Measurements from ENCODE around the gene MAPKAP1. TPM values are rescaled to one million over a fixed set of nuclear protein-coding genes. Genes with fewer than 3 reads are reported as not detected.

MAPKAP1 gene
- total and polyA plus RNA-seq, 2 of the 13 experiments (the other 11 are each of a cell fraction or from before 2014, with no cell fraction given) = 45.0 to 64.3 TPM

DNA sequence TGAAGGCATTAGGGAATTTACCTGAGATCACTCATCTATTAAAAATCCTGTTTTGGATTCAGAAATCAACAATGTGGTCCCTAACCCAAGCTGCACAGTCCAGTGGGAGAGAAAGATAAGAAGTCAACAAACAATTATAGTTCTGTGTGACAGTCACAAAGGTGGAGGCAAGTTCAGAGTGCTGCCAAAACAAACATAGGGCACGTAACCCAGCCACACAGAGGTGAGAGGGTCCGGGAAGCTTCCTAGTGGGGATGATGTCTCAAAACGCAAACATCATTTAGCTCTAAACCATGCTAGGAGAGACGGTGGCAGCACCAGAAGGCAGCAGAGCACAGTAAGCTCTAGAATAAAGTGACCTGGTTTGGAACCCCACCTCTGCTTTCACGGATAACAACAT, 158.9 kb downstream of the MAPKAP1 start (continued):
- TF ChIP-seq, protein P1, sequence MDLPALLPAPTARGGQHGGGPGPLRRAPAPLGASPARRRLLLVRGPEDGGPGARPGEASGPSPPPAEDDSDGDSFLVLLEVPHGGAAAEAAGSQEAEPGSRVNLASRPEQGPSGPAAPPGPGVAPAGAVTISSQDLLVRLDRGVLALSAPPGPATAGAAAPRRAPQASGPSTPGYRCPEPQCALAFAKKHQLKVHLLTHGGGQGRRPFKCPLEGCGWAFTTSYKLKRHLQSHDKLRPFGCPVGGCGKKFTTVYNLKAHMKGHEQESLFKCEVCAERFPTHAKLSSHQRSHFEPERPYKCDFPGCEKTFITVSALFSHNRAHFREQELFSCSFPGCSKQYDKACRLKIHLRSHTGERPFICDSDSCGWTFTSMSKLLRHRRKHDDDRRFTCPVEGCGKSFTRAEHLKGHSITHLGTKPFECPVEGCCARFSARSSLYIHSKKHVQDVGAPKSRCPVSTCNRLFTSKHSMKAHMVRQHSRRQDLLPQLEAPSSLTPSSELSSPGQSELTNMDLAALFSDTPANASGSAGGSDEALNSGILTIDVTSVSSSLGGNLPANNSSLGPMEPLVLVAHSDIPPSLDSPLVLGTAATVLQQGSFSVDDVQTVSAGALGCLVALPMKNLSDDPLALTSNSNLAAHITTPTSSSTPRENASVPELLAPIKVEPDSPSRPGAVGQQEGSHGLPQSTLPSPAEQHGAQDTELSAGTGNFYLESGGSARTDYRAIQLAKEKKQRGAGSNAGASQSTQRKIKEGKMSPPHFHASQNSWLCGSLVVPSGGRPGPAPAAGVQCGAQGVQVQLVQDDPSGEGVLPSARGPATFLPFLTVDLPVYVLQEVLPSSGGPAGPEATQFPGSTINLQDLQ (CRISPR knock-in tag; IDR thresholded peaks at IDR 0.05) = no peak
- TF ChIP-seq ZSCAN12 (CRISPR knock-in tag; IDR thresholded peaks at IDR 0.05) = no peak
- TF ChIP-seq ONECUT2 (CRISPR knock-in tag; IDR thresholded peaks at IDR 0.05) = no peak
- no peak for TF ChIP-seq HBP1 (CRISPR knock-in tag; IDR thresholded peaks at IDR 0.05; ENCODE audit: low read depth)
- TF ChIP-seq U2AF1 (optimal IDR thresholded peaks at IDR 0.05; ENCODE audit: low read depth, low read length) = no peak
- no peak for TF ChIP-seq ATRX (CRISPR knock-in tag; IDR thresholded peaks at IDR 0.05; ENCODE audit: borderline replicate concordance)
- TF ChIP-seq, protein P2, sequence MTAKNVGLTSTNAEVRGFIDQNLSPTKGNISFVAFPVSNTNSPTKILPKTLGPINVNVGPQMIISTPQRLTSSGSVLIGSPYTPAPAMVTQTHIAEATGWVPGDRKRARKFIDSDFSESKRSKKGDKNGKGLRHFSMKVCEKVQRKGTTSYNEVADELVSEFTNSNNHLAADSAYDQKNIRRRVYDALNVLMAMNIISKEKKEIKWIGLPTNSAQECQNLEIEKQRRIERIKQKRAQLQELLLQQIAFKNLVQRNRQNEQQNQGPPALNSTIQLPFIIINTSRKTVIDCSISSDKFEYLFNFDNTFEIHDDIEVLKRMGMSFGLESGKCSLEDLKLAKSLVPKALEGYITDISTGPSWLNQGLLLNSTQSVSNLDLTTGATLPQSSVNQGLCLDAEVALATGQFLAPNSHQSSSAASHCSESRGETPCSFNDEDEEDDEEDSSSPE (CRISPR knock-in tag; IDR thresholded peaks at IDR 0.05) = peak; percentile 23; the same call in 1 of the 2 replicates
- TF ChIP-seq ZNF251 (CRISPR knock-in tag; IDR thresholded peaks at IDR 0.05) = no peak
- no peak for TF ChIP-seq NFRKB (IDR thresholded peaks at IDR 0.05)
- TF ChIP-seq AHR (CRISPR knock-in tag; IDR thresholded peaks at IDR 0.05) = no peak
- no peak for TF ChIP-seq ZNF12 (CRISPR knock-in tag; IDR thresholded peaks at IDR 0.05)
- no peak for TF ChIP-seq SIX4 (CRISPR knock-in tag; IDR thresholded peaks at IDR 0.05)
- TF ChIP-seq MIER3 (CRISPR knock-in tag; IDR thresholded peaks at IDR 0.05; ENCODE audit: borderline replicate concordance) = peak; percentile 43; the same call in 1 of the 2 replicates
- TF ChIP-seq HIVEP1 (CRISPR knock-in tag; IDR thresholded peaks at IDR 0.05) = no peak
- TF ChIP-seq MLXIP (CRISPR knock-in tag; IDR thresholded peaks at IDR 0.05; ENCODE audit: borderline replicate concordance) = no peak
- TF ChIP-seq ATF7 (IDR thresholded peaks at IDR 0.05) = no peak
- TF ChIP-seq ATF7 (CRISPR knock-in tag; IDR thresholded peaks at IDR 0.05) = peak; percentile 51; the same call in 1 of the 2 replicates
- TF ChIP-seq ZNF382 (CRISPR knock-in tag; IDR thresholded peaks at IDR 0.05; ENCODE audit: borderline replicate concordance) = no peak
- TF ChIP-seq ZNF430 (CRISPR knock-in tag; IDR thresholded peaks at IDR 0.05) = no peak
- no peak for TF ChIP-seq ZNF33A (CRISPR knock-in tag; IDR thresholded peaks at IDR 0.05; ENCODE audit: borderline replicate concordance)
- TF ChIP-seq ZNF83 (CRISPR knock-in tag; IDR thresholded peaks at IDR 0.05; ENCODE audit: borderline replicate concordance) = no peak
- TF ChIP-seq, protein P3, sequence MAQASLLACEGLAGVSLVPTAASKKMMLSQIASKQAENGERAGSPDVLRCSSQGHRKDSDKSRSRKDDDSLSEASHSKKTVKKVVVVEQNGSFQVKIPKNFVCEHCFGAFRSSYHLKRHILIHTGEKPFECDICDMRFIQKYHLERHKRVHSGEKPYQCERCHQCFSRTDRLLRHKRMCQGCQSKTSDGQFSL (CRISPR knock-in tag; IDR thresholded peaks at IDR 0.05) = no peak
- TF ChIP-seq ETS1 (CRISPR knock-in tag; IDR thresholded peaks at IDR 0.05) = no peak

Data from HepG2 (cell line).